GM12878 (cell line): Measurements from ENCODE around the gene TPP2. TPM values are rescaled to one million over a fixed set of nuclear protein-coding genes. Genes with fewer than 3 reads are reported as not detected.

ENCODE experiments used
- ATAC-seq: fragments of 200-7000 bp; cut with Tn5 transposase; 3 replicates; pipeline ENCODE4 v1.9.1; 2020; ENCODE audit warnings: mild to moderate bottlenecking, moderate library complexity
- Bru-seq: library from RNA; stranded (reverse); fragments of 400-500 nt; gene quantifications from one replicate; lab custom pipeline; 2021; lab: Mats Ljungman, UMichigan
- BruChase-seq, 2 experiments: library from RNA; stranded (reverse); fragments of 400-500 nt; gene quantifications; one replicate each; lab custom pipeline; 2021; lab: Mats Ljungman, UMichigan
- BruUV-seq: library from RNA; stranded (reverse); fragments of 400-500 nt; replicated peaks from 2 replicates; lab custom pipeline; 2021; lab: Mats Ljungman, UMichigan
- CTCF ChIA-PET: fragments of 300-600 bp; sonication (Branson Sonifier 250); formaldehyde crosslinking; extraction: SDS; loops from one replicate; lab custom pipeline; 2021; ENCODE audit warnings: inconsistent platforms; lab: Yijun Ruan, JAX
- POLR2A ChIA-PET: fragments of 350-600 bp; formaldehyde crosslinking; extraction: SDS; loops from one replicate; lab custom pipeline; 2021; ENCODE audit warnings: inconsistent platforms; lab: Charles Lee
- RAD21 ChIA-PET: fragments of 300-600 bp; sonication (Branson Sonifier 250); formaldehyde crosslinking; loops from one replicate; lab custom pipeline; 2023; ENCODE audit warnings: antibody characterized with exemption; ENCODE audit not compliant: unreplicated experiment; lab: Charles Lee
- SMC1A ChIA-PET: fragments of 300-600 bp; sonication (Branson Sonifier 250); formaldehyde crosslinking; loops from one replicate; lab custom pipeline; 2023; ENCODE audit not compliant: unreplicated experiment, uncharacterized antibody; lab: Charles Lee
- DNase-seq: peaks from one replicate; pipeline ENCODE4 v3.0.0-alpha.2; 2011; ENCODE audit warnings: low read depth, low spot score
- FAIRE-seq: peaks from 3 replicates; lab custom pipeline; 2011; peaks lifted over from hg19 to GRCh38; lab: Jason Lieb, UNC
- H2AFZ ChIP-seq: 2 replicates; pipeline ENCODE4 v1.6.0; 2011; ENCODE audit warnings: low read depth, low read length, control low read depth; ENCODE audit not compliant: control insufficient read depth
- H3K27ac ChIP-seq: 2 replicates; pipeline ENCODE4 v1.5.1; 2011; ENCODE audit warnings: control low read depth; ENCODE audit not compliant: control insufficient read depth, insufficient read depth
- H3K27me3 ChIP-seq, 2 experiments: replicated peaks in 1 of 2; 2 replicates each; pipeline versions ENCODE4 v1.6.0 to v1.6.1; 2011; ENCODE audit warnings: low read length in 1 of 2; ENCODE audit not compliant: control insufficient read depth in 2 of 2, insufficient read depth in 2 of 2
- H3K36me3 ChIP-seq, 2 experiments: 2 replicates each; pipeline ENCODE4 v1.5.1; 2011; ENCODE audit warnings: low read length in 1 of 2; ENCODE audit not compliant: control insufficient read depth in 2 of 2, insufficient read depth in 2 of 2
- H3K4me1 ChIP-seq: 2 replicates; pipeline ENCODE4 v1.6.1; 2011; ENCODE audit warnings: mild to moderate bottlenecking, low read length, moderate library complexity, mixed read lengths; ENCODE audit not compliant: control insufficient read depth, insufficient read depth
- H3K4me2 ChIP-seq: 2 replicates; pipeline ENCODE4 v1.6.0; 2011; ENCODE audit warnings: control low read depth; ENCODE audit not compliant: control insufficient read depth, insufficient read depth
- H3K4me3 ChIP-seq: fragments of 200-600 bp; sonication (generic); 2 replicates; pipeline ENCODE4 v1.5.1; 2016
- H3K79me2 ChIP-seq: 2 replicates; pipeline ENCODE4 v1.6.0; 2011; ENCODE audit warnings: low read length; ENCODE audit not compliant: control insufficient read depth, insufficient read depth
- H3K9ac ChIP-seq: 2 replicates; pipeline ENCODE4 v1.8.0; 2011; ENCODE audit warnings: low read length, control low read depth, mixed read lengths; ENCODE audit not compliant: control insufficient read depth, insufficient read depth
- H3K9me3 ChIP-seq: replicated peaks from 3 replicates; pipeline ENCODE4 v1.5.1; 2011; ENCODE audit warnings: mild to moderate bottlenecking, low read length; ENCODE audit not compliant: control insufficient read depth, insufficient read depth
- H4K20me1 ChIP-seq: 2 replicates; pipeline ENCODE4 v1.6.0; 2011; ENCODE audit not compliant: control insufficient read depth, insufficient read depth
- CREM ChIP-seq: IDR thresholded peaks from 2 replicates; pipeline ENCODE4 v1.6.1; 2014; ENCODE audit warnings: antibody characterized with exemption, low read depth
- E2F4 ChIP-seq: IDR thresholded peaks from 2 replicates; pipeline ENCODE4 v1.6.1; 2012; ENCODE audit warnings: low read depth, low read length, improper control_type of control experiment
- ELK1 ChIP-seq: IDR thresholded peaks from 2 replicates; pipeline ENCODE4 v1.6.1; 2012; ENCODE audit warnings: low read depth, low read length, improper control_type of control experiment
- EP300 ChIP-seq, 2 experiments: fragments of 150-350 bp in 1 of 2; IDR thresholded peaks; 2 replicates each; pipeline ENCODE4 v1.6.1; 2011 to 2012; ENCODE audit warnings: low read depth in 2 of 2, low read length in 2 of 2, borderline replicate concordance in 1 of 2, improper control_type of control experiment in 1 of 2, inconsistent platforms in 1 of 2; ENCODE audit not compliant: control insufficient read depth in 1 of 2
- GABPA ChIP-seq: IDR thresholded peaks from 2 replicates; pipeline ENCODE4 v1.6.1; 2014; ENCODE audit warnings: antibody characterized with exemption, low read depth, mild to moderate bottlenecking, inconsistent platforms
- PAX5 ChIP-seq: IDR thresholded peaks from 2 replicates; pipeline ENCODE4 v1.6.1; 2011; ENCODE audit warnings: low read depth, low read length, borderline replicate concordance
- POLR2A ChIP-seq: IDR thresholded peaks from 2 replicates; pipeline ENCODE4 v1.6.1; 2011; ENCODE audit warnings: low read depth, mild to moderate bottlenecking, low read length
- SMC3 ChIP-seq: IDR thresholded peaks from 2 replicates; pipeline ENCODE4 v1.6.1; 2011; ENCODE audit warnings: low read length, improper control_type of control experiment, borderline replicate concordance
- TCF12 ChIP-seq: IDR thresholded peaks from 2 replicates; pipeline ENCODE4 v1.6.1; 2011; ENCODE audit warnings: low read depth, mild to moderate bottlenecking, low read length
- WGBS: methylation state at CpG from one replicate; pipeline ENCODE4 v1.1.6; 2016; ENCODE audit warnings: low lambda C conversion rate; ENCODE audit not compliant: insufficient replicate concordance, insufficient coverage; ENCODE audit errors: missing lambda C conversion rate; 5-methylcytosine and 5-hydroxymethylcytosine counted together
- in situ Hi-C: fragments of 300-500 bp; cut with MboI; formaldehyde crosslinking; loops from 9 replicates; pipeline ENCODE4 v1.14.3; 2018; ENCODE audit warnings: mixed read lengths
- intact Hi-C: fragments of 100-400 bp; cut with micrococcal nuclease; formaldehyde crosslinking; loops from one replicate; pipeline ENCODE4 v1.14.2; 2022; ENCODE audit not compliant: unreplicated experiment
- long read RNA-seq, 2 experiments: library from polyadenylated mRNA; unstranded; transcript quantifications; one replicate each; pipeline ENCODE4 v2.0.0, GENCODE V29; 2019 to 2020
- polyA minus RNA-seq, 3 experiments: library from RNA; depleted of rRNA, polyadenylated mRNA; stranded (reverse); fragments of >200 nt; gene quantifications; 2 replicates each; pipeline ENCODE4 v1.2.3, GENCODE V29; 2011
- polyA plus RNA-seq, 11 experiments: library from polyadenylated mRNA; depleted of rRNA in 4 of 11; unstranded in 6 of 11; stranded (reverse) in 5 of 11; fragments of >200 nt; fragmentation: Nextera tagmentation in 4 of 11; fragmentation: Illumina TruSeq in 1 of 11; extraction: Ambion mirVana in 4 of 11; extraction: Trizol in 1 of 11; gene quantifications; 1 replicate in 1 of 11; 2 replicates in 10 of 11; pipeline versions ENCODE4 v1.2.1 to v1.2.3, GENCODE V29; 2011 to 2016; ENCODE audit warnings: inconsistent platforms in 2 of 11, missing spikeins in 2 of 11, low read depth in 1 of 11
- total RNA-seq, 4 experiments: library from RNA; depleted of rRNA in 3 of 4; stranded (reverse); fragments of >200 nt in 3 of 4; fragmentation: Illumina TruSeq in 1 of 4; extraction: Trizol in 1 of 4; gene quantifications; 2 replicates each; pipeline versions ENCODE4 v1.2.1 to v1.2.3, GENCODE V29; 2013 to 2021
- TF ChIP-seq, protein P1 (sequence below): fragments of 450-650 bp; IDR thresholded peaks from 2 replicates; pipeline ENCODE4 v1.6.1; 2017; ENCODE audit warnings: mild to moderate bottlenecking, moderate library complexity

The TPP2 gene
- 196 and 198 TPM in 2 replicates for total RNA-seq (2013; cell fraction: nucleolus; rRNA removed)
- total RNA-seq (2014; rRNA removed), result 48.8 and 55.6 TPM in 2 replicates
- 79.2 and 82.3 TPM in 2 replicates for total RNA-seq (2014; rRNA removed; fragmentation: Illumina TruSeq; extraction: Trizol)
- total RNA-seq (2021), result 50.6 and 55.7 TPM in 2 replicates
- 32.2 TPM for polyA plus RNA-seq (2011; ENCODE audit: low read depth)
- polyA plus RNA-seq (2011; rRNA removed), result 44.3 and 66.6 TPM in 2 replicates
- polyA plus RNA-seq (2011; cell fraction: cytosol; rRNA removed), result 15.6 and 18.4 TPM in 2 replicates
- polyA plus RNA-seq (2011; cell fraction: nucleus; rRNA removed), result 87.2 and 102 TPM in 2 replicates
- polyA plus RNA-seq (2012), result 32.7 and 46.9 TPM in 2 replicates
- 82.3 and 96.7 TPM in 2 replicates for polyA plus RNA-seq (2014; fragmentation: Illumina TruSeq; extraction: Trizol)
- 10 to 100 TPM; 18.4 to 25.6 TPM for polyA plus RNA-seq (2014; fragmentation: Nextera tagmentation; extraction: Ambion mirVana)
- 41.6 and 57.5 TPM in 2 replicates for polyA plus RNA-seq (2014; rRNA removed)
- 10 to 100 TPM; 55.2 to 62.8 TPM for polyA plus RNA-seq (2016; fragmentation: Nextera tagmentation; extraction: Ambion mirVana)
- 48.6 and 72.6 TPM in 2 replicates for polyA minus RNA-seq (2011; rRNA and poly(A)+ RNA removed)
- polyA minus RNA-seq (2011; cell fraction: cytosol; rRNA and poly(A)+ RNA removed), result 18.3 and 22.8 TPM in 2 replicates
- 76.8 and 107 TPM in 2 replicates for polyA minus RNA-seq (2011; cell fraction: nucleus; rRNA and poly(A)+ RNA removed)
- percentile 94 among the genes with signal in this experiment for Bru-seq, nascent RNA
- BruChase-seq, experiment 1, labeled RNA remaining after a 6-hour chase, result percentile 90 among the genes with signal in this experiment
- percentile 95 among the genes with signal in this experiment for BruChase-seq, experiment 2, labeled RNA remaining after a 2-hour chase
- long read RNA-seq, experiment 1, full-length matches to known transcripts, result 3 of 30 reads
- long read RNA-seq, experiment 1, partial matches to known transcripts, result 20 of 30 reads
- long read RNA-seq, experiment 1, other reads (novel, unspliced or antisense), result 7 of 30 reads
- long read RNA-seq, experiment 2, full-length matches to known transcripts, result 5 of 76 reads
- long read RNA-seq, experiment 2, partial matches to known transcripts, result 56 of 76 reads
- long read RNA-seq, experiment 2, other reads (novel, unspliced or antisense), result 15 of 76 reads

DNA sequence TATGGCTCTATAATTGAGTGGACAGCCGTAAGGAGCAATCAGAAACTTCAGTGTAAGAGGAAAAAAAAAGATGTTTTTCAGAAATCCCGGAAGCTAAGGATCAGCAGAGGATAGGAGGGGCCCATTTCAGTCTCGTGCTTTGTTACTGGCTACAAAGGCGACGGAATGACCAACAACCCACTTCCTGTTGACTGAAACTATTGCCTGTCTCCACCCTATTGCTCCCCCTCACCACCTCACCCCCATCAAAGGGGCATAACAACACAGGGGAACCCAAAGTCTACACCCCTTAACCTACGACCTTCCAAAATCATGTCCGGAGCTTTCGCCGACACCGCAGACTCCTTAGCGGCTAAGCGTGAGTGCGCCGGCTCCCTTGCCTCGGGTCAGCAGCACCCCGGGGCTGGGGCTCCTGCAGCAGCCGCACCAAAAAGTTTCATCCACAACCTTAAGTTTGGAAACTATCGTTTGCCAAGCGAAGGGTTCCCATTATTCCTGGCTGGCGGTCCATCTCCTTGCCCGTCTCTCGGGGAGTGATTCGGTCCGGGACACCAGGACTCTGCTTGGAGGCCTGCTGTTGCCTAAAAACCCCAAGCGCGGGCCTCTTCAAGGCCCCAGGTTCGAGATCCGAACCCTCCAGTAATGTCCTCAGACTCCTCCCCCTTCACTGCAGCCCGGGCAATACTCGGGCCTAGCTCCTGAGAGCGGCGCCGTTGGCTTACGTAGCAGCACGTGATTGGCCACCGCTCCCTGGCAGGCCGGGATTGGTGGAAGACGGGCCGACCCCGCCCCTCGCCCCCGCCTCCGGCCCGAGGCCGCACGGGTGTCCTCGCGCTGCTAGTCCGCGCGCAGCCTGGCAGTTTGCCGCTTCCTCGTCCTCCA lies at the start of gene TPP2:
TSS of gene TPP2 (plus strand) at position 840 of the 882 bp plus-strand sequence. CDS start 53 bp downstream, outside the sequence.
- no TSS peak for BruUV-seq
- under 1% methylated on average over 37 of the region's 53 CpGs for WGBS
- in situ Hi-C loops (loop anchor here (5.0 to 25.0 kb wide), 2 partner anchors 251 to 541 kb away; partner anchors contain the start of gene ERCC5), intact Hi-C loops (loop anchor here (1.0 to 10.0 kb wide), 4 partner anchors 176 to 538 kb away; partner anchors contain the start of gene TEX30)
- peak within 1 kb of the TSS; percentile 99 for H3K27ac ChIP-seq
- H3K9ac ChIP-seq, result peak within 1 kb of the TSS; percentile 100
- ChIA-PET RAD21 (interaction anchor here (0.6 to 4.1 kb wide), 7 partner anchors 9 to 253 kb away, joined by 3 to 32 read pairs (median 3); partner anchors contain the start of gene ERCC5), POLR2A (interaction anchor here (0.7 to 8.2 kb wide), 8 partner anchors 9 to 679 kb away, joined by 3 to 81 read pairs (median 4); partner anchors contain the start of gene ERCC5), CTCF (interaction anchor here (0.9 to 11.5 kb wide), 7 partner anchors 9 to 250 kb away, joined by 3 to 106 read pairs (median 4); partner anchors contain the start of gene ERCC5), SMC1A (interaction anchor here (0.8 to 8.0 kb wide), 10 partner anchors 14 to 252 kb away, joined by 3 to 53 read pairs (median 4); partner anchors contain the start of genes ERCC5 and TEX30)
- H3K4me3 ChIP-seq, result peak within 1 kb of the TSS; percentile 96
- H3K4me2 ChIP-seq, result peak within 1 kb of the TSS; percentile 63
- ATAC-seq (peak; percentile 88), DNase-seq (peak; percentile 90), FAIRE-seq (peak; percentile 100)
- no peaks in the 10 kb centered on the region; a peak in 1 of 4 replicates for H3K36me3 ChIP-seq
- H3K4me1 ChIP-seq, result no peaks in the 10 kb centered on the region; the same call in 1 of the 2 replicates
- H3K79me2 ChIP-seq, result peaks cover 62% of the 10 kb centered on the region
- H2AFZ ChIP-seq, result peak within 1 kb of the TSS; percentile 84
- no peaks in the 10 kb centered on the region for H4K20me1 ChIP-seq
- no peaks in the 10 kb centered on the region for H3K9me3 ChIP-seq
- no peaks in the 10 kb centered on the region for H3K27me3 ChIP-seq
- peak; percentile 96 for TF ChIP-seq POLR2A
- peak; percentile 75 for TF ChIP-seq GABPA
- TF ChIP-seq ELK1, result no peak
- no peak; the same call in 1 of the 2 replicates for TF ChIP-seq E2F4
- TF ChIP-seq, protein P1, sequence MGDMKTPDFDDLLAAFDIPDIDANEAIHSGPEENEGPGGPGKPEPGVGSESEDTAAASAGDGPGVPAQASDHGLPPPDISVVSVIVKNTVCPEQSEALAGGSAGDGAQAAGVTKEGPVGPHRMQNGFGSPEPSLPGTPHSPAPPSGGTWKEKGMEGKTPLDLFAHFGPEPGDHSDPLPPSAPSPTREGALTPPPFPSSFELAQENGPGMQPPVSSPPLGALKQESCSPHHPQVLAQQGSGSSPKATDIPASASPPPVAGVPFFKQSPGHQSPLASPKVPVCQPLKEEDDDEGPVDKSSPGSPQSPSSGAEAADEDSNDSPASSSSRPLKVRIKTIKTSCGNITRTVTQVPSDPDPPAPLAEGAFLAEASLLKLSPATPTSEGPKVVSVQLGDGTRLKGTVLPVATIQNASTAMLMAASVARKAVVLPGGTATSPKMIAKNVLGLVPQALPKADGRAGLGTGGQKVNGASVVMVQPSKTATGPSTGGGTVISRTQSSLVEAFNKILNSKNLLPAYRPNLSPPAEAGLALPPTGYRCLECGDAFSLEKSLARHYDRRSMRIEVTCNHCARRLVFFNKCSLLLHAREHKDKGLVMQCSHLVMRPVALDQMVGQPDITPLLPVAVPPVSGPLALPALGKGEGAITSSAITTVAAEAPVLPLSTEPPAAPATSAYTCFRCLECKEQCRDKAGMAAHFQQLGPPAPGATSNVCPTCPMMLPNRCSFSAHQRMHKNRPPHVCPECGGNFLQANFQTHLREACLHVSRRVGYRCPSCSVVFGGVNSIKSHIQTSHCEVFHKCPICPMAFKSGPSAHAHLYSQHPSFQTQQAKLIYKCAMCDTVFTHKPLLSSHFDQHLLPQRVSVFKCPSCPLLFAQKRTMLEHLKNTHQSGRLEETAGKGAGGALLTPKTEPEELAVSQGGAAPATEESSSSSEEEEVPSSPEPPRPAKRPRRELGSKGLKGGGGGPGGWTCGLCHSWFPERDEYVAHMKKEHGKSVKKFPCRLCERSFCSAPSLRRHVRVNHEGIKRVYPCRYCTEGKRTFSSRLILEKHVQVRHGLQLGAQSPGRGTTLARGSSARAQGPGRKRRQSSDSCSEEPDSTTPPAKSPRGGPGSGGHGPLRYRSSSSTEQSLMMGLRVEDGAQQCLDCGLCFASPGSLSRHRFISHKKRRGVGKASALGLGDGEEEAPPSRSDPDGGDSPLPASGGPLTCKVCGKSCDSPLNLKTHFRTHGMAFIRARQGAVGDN, result no peak; the same call in 1 of the 2 replicates
- TF ChIP-seq CREM, result peak; percentile 98
- TF ChIP-seq TCF12, result peak; percentile 49
- 0 out of 2 replicates have a peak, but pooled peaks have one; percentile 25 for TF ChIP-seq PAX5
- TF ChIP-seq SMC3, result no peak
- TF ChIP-seq EP300 (IDR thresholded peaks at IDR 0.05; ENCODE audit: borderline replicate concordance in 1 of 2, control insufficient read depth in 1 of 2, low read depth in 2 of 2, low read length in 2 of 2), result peak; percentile 12 to 31; a peak in 1 of 4 replicates
